ENCODE results near the gene PIP4P1.

DNA sequence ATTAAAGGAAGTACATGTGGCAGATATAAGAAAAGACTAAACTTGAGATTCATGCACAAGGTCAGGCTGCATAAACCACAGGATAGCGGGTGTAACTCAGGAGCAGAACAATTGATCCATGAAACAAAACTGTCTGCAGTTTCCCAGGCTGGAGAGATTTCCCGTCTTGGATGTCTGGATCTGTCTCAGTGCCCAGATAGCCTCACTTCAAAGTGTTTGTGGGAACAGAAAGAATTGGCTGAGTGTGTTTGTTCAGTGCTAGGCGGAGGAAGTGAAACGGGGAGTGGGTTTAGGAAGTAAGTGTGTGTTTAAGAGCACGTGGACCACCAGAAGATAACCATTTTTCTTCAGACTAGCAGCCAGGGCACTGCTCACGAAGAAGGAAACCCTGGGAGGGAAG lies 42.7 kb upstream of the PIP4P1 start:
- TF ChIP-seq, protein P1, sequence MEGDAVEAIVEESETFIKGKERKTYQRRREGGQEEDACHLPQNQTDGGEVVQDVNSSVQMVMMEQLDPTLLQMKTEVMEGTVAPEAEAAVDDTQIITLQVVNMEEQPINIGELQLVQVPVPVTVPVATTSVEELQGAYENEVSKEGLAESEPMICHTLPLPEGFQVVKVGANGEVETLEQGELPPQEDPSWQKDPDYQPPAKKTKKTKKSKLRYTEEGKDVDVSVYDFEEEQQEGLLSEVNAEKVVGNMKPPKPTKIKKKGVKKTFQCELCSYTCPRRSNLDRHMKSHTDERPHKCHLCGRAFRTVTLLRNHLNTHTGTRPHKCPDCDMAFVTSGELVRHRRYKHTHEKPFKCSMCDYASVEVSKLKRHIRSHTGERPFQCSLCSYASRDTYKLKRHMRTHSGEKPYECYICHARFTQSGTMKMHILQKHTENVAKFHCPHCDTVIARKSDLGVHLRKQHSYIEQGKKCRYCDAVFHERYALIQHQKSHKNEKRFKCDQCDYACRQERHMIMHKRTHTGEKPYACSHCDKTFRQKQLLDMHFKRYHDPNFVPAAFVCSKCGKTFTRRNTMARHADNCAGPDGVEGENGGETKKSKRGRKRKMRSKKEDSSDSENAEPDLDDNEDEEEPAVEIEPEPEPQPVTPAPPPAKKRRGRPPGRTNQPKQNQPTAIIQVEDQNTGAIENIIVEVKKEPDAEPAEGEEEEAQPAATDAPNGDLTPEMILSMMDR (conservative IDR thresholded peaks at IDR 0.05; ENCODE audit: low read depth, low read length), result no peak
- no peak for TF ChIP-seq EZH2 (IDR thresholded peaks at IDR 0.05; ENCODE audit: low read length, unreplicated experiment)
